ENCODE results near the gene DUS2.
"Not testable (repeated sequence)": the region's sequence is repeated elsewhere in the genome, so short reads cannot be mapped to it uniquely, and the experiment has no call there.

DUS2 gene

DNA sequence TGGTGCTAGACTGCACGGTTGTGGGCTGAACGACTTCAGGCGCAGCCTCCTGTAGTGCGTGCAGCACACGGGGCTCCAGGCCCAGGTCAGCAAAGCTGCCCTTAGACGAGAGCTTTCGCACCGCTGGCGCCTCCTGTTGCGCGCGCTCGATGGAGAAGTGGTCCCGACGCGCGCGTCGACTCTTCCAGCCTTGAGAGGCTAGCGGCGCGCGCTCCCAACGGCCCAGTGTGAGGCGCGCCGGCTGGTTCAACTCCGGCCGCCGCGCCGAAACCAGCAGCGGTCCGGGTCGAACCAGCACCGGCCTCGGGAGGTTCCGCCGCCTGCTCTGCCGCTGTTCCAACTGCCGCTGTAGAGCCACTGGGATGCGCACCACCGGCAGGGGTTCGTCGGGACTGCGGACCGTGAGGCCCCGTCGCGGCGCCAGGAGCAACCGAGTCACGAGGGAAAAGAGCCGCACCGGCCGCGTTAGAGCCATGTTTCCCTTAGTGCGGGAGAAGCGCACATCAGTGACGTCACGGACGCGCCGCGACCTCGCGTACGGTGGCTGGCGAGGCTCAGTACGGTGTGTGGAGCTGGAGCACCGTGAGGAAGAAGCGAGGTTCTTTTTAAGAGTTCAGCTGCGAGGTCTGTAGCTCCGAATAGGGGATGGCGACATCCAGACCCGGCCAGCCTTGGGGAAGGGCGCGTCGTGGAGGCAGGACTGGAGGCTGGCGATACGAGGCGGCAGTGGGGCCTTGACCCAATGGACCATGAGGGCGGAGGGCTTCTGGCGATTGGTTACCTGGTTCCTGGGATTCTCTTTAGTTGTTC lies at the start of gene DUS2, which contains the start of gene DDX28:
Gene DUS2 (plus strand): TSS at position 557 of the 810 bp plus-strand sequence. CDS start 14,740 bp downstream, outside the sequence.
Gene DDX28 (minus strand): TSS at position 505 of the 810 bp plus-strand sequence. CDS start 30 bp downstream, at position 475.
- peak; percentile 81 to 84 for DNase-seq (ENCODE audit: extremely low read depth in 1 of 2, low read depth in 1 of 2)

DNA sequence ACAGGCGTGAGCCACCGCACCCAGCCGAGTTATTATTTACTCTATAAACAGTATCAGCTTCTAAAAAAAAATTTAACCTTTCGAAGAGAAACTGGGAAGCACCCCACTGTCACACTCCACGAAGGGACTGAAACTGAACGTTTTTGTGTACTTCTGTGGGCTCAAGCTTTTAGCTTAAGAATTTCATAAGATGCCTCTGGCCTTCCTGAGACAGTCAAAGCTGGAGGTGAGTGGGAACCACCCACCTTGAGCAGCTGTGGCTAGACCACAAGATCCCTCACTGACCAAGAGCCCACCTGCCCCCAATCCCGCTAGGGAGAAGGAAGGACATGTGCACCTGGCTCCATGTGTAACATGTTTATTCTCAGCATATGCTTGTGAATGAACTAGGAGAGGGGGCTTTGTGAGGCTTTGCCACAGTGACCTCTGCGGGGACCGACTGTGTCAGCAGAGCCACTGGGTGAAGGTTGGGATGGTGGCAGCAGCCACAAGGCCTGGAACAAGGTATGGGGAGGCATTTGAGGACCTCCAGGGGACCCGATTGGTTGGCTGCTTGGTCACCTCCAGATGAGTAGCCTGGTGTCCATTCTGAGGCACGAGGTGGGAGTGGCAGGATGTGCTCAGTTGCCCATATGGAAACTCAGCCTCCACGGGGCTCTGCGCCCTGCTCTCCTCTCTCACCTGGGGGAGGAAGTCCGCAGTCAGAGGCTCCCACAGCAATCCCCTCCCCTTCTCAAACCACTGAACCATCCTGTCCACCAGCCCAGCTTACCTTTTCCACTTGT lies 47.6 kb upstream of the DUS2 start:
- DNase-seq (ENCODE audit: extremely low read depth in 1 of 2, low read depth in 1 of 2) = no peak

DNA sequence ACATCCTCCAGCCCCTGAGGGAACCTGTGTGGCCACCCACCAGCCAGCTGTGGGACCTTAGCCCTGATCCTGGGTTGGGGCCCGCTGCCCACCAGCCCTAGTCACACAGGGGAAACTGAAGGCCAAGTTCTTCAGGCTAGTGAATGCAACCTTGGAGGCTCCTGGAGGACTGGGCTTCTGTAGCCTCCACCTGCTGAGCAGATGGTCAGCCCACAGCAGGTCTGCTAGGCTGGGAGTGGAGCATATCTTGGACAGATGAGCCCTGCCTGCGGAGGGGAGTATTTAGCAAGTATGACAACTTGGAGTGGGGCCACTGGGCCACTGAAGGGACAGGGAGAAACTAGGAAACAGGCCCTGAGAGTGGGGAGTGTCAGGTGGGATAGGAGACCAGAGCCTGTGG lies 46.9 kb upstream of the DUS2 start:
- DNase-seq (ENCODE audit: extremely low read depth in 1 of 2, low read depth in 1 of 2) = no peak

DNA sequence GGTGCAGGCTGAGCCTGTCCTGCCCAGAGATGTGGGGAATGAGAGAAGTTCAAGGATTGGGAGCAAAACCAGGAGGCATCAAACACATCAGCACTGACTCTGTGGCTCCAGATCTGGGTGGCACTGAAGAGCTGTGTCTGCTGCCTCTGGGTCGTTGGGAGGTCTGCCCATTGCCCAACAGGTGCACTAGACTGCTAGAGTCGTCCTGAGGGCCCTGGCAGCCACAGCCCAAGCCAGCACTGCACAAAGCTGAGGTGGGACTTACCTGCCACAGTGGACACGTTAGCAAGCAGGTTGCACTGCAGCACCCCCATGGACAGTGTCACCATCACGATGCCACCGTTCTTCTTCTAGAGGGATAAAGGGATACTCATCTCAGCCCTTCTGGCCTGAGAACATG lies 46.1 kb upstream of the DUS2 start:
- no peak for DNase-seq (ENCODE audit: extremely low read depth in 1 of 2, low read depth in 1 of 2)

DNA sequence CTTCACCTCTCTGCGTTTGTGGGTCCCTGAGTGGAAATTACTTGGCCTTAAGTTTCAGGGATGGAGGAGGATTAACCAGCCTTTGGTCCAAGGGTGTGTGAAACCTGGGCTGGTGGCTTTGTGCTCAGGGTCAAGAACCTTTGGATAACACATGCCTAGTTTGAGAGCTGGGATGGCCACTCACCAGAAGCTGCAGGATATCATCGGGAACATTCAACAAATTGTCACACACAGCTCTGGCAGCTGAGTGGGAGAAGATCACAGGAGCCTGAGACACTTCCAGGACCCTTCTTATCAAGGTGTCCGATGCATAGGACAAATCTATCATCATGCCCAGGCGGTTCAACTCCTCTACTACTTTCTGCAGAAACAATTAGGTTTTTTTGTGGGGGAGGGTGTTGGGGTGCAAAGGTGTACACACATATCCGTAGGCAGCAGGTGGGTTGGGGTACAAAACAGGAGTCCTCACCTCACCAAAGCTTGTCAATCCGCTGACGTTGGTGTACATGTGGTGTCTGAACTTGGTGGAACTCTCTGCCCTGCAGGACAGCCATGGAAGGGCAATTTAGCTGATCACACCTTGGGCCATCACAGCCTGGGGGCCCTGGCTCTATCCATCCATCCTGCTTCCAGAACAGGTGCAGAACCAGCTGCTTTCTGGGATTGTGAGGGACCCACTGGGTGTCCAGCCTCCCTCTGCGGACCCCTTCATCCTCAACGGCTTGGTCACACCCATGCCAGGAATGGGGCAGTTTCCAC lies 45.4 kb upstream of the DUS2 start:
- no peak for DNase-seq (ENCODE audit: extremely low read depth in 1 of 2, low read depth in 1 of 2)

DNA sequence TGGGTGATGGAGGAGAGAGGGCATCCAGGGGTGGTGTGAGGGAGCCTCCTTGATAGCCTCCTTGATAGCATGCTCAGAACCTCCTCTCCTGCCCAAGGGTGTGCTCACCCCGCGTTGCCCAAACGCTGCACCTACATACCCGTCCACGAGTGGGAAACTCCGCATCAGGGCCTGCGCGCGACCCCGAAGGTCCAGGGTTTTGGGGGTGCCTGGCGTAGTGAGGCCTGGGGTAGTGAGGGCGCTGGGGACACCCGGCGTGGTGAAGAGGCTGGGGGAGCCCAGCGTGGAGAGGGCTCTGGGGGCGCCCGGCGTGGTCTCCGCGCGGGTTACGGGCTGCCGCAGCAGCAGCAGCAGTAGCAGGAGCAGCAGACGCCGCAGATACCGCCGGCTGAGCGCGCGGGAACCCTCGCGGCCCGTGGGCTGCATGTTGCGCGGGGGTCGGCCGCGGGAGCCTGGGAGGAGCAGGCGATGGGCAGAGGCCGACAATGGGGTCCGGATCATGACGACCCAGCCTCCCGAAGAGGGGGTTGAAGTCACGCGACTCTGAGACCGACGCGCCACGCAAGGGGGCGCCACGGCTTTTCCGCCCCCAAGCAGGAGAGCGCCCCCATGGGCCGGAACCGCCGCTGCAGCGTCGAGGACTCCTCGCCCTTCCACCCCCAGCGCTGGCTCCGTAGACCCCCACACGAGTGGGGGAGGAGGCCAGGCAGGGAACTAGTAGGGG lies 43.0 kb upstream of the DUS2 start, which contains the start of gene DPEP3:
Gene DPEP3 (minus strand): TSS at position 545 of the 724 bp plus-strand sequence. CDS start 119 bp downstream, at position 426.
- no peak for DNase-seq (ENCODE audit: extremely low read depth in 1 of 2, low read depth in 1 of 2)

DNA sequence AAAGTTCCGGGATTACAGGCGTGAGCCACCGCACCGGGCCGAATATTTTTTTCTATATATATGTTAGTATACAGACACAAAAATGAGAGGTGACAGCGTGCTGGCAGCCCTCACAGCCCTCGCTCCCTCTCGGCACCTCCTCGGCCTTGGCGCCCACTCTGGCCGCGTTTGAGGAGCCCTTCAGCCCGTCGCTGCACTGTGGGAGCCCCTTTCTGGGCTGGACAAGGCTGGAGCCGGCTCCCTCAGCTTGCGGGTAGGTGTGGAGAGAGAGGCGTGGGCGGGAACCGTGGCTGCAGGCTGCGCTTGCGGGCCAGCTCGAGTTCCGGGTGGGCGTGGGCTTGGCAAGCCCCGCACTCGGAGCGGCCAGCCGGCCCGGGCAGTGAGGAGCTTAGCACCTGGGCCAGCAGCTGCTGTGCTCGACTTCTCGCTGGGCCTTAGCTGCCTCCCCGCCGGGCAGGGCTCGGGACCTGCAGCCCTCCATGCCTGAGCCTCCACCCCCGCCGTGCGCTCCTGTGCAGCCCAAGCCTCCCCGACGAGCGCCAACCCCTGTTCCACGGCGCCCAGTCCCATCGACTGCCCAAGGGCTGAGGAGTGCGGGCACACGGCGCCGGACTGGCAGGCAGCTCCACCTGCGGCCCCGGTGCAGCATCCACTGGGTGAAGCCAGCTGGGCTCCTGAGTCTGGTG lies 40.9 kb upstream of the DUS2 start:
- no peak for DNase-seq (ENCODE audit: extremely low read depth in 1 of 2, low read depth in 1 of 2)

DNA sequence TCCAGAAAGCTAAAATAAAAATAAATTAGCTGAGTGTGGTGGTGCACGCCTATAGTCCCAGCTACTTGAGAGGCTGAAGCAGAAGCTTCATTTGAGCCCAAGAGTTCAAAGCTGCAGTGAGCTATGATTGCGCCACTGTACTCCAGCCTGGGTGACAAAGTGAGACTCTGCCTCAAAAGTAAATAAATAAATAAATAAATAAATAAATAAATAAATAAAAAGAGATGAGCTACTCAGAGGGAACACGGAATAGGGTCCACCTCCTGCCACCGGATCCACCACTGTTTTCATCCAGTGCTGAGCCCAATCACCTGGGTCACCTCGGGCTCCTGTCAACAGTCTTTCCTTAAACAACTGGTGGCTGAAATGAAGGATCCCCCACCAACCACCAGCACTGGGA lies 36.1 kb upstream of the DUS2 start:
- no peak for DNase-seq (ENCODE audit: extremely low read depth in 1 of 2, low read depth in 1 of 2)

DNA sequence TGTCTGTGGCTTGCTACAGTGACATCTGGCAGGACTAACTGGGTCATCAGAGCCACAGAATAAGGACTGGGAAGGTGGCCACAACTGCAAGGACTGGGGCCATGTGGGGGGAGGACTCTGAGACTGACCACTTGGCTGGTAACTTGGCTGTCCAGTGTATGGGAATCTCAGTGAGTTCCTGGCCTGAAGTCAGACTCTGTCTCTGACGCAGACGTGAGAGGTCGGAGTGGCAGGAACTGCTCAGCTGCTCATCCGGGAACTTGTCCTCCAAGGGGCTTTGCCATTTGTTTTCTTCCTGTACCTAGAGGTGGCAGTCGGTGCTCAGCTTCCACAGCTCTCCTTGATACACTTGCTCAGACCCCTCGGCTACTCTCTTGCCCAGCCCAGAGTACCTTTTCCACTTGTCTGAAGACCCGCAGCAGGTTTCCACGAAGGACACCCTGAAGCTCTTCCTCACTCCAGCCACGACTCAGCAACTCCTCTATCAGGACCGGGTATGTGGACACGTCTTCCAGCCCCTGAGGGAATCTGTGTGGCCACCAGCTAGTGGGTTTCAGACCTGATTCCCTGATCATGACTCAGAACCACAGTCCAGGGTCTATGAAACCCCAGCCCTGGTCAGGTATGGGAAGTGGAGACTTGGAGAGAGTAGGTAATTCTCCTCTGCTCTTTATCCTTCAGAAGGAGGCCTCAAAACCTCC lies 35.5 kb upstream of the DUS2 start:
- DNase-seq (ENCODE audit: extremely low read depth in 1 of 2, low read depth in 1 of 2) = no peak

DNA sequence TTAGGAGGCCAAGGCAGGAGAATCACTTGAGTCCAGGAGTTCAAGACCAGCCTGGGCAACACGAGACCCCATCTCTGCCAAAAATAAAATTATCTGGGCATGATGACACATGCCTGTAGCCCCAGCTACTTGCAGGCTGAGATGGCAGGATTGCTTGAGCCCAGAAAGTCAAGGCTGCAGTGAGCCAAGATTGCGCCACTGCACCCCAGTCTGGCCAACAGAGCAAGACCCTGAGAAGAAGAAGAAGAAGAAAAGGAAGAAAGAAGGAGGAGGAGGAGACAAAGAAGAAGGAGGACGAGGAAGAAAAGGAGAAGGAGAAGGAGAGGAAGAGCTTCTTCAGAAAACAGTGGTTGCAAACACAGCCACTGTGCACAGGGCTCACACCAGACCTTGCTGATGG lies 34.4 kb upstream of the DUS2 start:
- no peak for DNase-seq (ENCODE audit: extremely low read depth in 1 of 2, low read depth in 1 of 2)

DNA sequence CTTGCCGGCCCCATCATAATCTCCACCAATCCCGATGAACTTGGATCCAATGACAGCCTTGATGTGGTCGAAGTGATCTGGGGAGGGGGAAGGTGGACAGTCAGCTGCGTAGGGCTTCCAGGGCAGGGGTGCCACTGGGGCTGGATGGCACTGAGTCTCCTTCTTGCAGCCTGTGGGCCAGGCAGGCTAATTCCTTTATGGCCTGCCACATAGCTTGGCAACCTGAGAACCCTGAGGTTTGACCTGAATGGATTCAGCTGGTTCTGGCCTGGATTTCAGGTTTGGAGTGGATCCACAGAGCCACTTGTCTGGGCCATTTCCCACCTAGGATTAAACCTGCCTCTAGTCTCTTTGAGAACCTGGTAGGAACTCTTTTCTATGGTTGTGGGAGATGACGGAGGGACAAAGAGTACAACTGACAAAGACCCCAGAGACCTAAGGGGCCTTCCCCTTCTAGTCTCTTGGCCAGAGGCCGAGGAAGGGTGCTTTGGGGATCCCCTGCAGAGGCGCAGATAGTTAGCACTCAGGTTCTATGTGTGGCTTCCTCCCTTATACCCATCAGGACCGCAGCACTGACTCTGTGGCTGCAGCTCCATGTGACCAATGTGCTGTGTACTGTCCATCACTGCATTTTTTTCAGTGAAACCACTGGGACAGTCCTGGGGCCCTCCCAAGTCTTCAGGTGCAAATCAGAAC lies 33.6 kb upstream of the DUS2 start:
- no peak for DNase-seq (ENCODE audit: extremely low read depth in 1 of 2, low read depth in 1 of 2)

DNA sequence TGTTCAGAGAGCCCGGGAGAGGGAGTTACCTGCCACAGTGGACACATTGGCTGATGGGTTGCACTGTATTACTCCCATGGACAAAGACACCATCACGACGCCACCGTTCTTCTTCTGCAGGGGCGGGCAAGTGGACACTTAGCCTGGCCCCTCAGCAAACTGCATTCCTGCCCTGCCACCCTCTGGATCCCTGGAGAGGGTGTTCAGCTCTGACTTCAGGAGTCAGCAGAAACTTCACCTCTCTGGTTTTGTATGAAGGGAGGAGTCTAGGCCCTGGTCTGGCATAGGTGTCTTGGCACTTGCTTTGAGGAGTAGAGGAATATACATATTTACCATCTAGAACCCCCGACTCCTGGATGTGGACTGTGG lies 33.1 kb upstream of the DUS2 start:
- DNase-seq (ENCODE audit: extremely low read depth in 1 of 2, low read depth in 1 of 2) = no peak

DNA sequence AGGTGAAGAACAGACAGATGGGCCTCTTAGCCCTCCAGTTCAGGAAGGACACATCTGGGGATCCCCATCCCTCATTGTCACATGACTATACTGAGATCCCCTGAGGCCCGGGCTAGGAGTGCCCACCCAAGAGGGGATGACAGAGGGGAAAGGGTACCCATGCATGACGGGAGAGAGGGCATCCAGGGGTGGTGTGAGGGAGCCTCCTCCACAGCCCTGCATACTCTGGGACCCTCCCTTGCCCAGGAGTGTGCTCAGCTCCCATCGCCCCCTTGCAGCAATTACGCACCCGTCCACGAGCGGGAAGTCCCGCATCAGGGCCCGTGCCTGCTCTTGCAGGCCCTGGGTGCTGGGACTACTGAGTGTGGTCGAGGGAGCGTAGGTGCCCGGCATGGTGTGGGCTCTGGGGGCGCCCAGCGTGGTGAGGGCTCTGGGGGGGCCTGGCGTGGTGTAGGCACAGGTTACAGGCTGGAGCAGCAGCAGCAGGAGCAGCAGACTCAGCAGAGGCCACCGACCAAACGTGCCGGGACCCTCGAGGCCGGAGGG lies 30.4 kb upstream of the DUS2 start:
- DNase-seq (ENCODE audit: extremely low read depth in 1 of 2, low read depth in 1 of 2) = no peak

DNA sequence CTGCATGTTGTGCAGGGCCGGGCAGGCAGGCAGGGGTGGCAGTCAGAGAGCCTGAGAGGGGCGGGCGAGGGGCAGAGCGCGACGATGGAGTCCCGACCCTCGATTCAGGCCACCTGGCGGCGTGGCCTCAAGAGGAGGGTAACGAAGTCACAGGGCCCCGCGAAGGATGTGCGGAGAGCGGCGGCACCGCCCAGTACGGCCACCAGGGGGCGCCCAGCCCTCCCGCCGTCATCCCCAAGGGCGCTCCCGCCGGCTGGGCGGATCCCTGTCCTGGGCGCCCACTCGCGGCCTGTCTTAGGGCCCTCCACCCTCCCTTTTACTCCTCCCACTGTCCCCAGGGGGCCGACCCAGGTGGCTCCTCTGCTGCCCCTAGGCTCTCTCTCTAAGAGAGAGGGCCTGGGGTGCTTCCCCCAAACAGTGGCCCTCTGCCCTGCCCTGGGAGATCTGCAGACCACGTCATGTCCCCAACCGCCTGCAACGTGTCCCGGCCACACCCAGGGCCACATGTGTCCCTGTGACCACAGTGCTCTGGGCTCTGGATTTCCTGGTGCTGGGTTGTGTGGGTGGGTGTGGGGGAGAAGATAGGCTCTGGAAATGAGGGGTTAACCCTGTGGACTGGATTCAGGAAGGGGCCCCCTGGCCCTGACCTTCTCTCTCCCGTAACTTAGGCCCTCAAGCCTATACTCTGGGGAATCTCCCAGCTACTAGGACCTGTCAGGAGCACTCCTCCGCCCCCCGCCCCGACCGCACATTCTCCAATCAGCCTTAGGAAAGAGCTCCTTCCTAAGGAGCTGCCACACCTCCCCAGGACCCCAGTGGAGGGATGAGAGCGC lies 29.7 kb upstream of the DUS2 start:
- DNase-seq (ENCODE audit: extremely low read depth in 1 of 2, low read depth in 1 of 2) = peak; percentile 68 to 72

DNA sequence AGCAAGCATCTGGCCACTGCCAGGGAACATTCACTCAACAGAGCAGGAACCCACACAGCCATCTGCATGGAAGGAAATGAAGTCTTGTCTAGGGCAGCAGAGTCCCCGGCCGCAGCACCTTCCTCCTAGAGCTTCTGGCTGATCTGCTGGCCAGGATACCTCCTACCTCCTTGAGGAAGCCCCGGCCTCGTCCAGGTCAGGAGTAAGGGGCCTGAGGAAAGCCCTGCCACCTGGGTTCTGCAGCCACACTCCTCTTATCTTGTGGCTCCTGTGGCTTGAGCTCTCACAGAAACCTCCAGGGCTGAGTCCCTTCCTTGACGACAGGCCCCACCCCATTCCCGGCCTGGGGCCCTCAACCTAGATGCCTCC lies 29.1 kb upstream of the DUS2 start:
- not testable (repeated sequence) for DNase-seq (ENCODE audit: extremely low read depth in 1 of 2, low read depth in 1 of 2)

DNA sequence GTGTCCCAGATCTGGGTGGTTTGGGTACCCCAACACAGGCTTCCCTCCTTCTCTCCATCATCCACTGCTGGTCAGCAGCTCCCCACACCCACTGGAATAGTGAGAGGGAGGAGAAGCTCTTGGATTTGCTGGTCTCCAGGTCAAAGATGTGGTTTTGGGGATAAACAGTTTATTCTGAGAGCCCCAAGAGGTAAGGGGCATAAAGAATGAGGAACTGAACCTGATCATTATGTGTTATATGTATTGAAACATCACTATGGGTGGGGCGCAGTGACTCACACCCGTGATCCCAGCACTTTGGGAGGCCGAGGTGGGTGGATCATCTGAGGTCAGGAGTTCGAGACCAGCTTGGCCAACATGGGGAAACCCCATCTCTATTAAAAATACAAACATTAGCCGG lies 27.7 kb upstream of the DUS2 start:
- DNase-seq (ENCODE audit: extremely low read depth in 1 of 2, low read depth in 1 of 2) = no peak

DNA sequence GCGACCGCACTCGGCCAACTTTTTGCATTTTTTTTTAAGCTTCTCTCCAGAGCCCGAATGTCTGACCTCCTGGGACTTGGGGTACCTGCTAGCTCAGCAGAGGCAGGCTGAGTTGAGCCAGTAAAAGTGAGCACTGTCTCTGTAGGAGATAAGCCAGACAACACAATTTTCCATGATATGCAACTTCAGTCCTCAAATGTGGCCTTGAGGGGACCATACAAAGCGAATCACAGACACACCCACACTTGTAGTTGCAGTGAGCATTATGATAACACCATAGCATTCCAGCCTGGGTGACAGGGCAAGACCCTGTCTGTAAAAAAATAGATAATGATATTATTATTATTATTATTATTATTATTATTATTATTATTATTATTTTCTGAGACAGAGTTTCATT lies 26.4 kb upstream of the DUS2 start:
- DNase-seq (ENCODE audit: extremely low read depth in 1 of 2, low read depth in 1 of 2) = no peak

Measured in stimulated activated CD8-positive, alpha-beta memory T cell treated with anti-CD3 and anti-CD28 coated beads, Interleukin-7, amount 100 ng/mL, for 48 hours (primary cell).